ENCODE results near the gene NUDT22.
A peak's percentile ranks its signal among the peaks of the same experiment; 100 is the strongest.

NUDT22 gene

DNA sequence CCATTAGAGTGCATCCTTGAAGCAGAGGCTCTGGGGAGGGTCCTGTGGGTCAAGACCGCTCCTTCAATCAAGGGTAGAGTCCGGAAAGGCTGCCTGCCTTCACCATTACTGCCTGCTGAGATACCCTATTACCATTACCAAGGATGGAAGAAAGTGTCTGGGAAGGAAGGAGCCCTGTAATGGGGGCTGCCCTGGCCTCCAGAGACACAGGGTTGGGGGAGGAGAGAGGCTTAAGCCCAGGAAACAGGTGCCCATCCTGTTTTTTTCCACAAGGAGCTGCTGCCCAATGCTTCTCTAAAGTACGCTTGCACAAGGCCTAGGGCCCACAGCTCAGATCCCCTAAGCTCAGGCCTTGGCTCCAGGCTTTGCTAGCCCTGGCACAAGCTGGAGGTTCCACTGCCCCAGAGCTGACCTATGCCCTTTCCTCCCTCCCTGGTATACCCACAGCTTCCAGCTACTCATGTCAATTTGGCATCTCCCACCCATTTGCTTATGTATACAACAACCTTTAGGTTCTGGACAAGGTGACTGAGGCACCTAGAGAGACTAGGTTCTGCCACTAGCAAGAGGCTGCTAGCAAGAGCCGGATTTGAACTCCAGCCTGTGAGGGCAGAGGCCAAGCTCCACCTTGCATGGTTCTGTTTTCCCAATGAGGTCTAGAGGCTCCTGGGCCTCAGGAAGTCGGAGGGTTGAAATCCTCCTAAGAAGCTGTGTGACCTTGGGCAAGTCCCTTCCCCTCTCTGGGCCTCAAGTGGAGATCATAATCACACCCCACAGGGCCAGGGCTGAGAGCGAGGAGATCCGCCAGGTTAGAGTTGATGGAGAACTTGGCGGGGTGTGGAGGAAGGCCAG, 23.7 kb downstream of the NUDT22 start:
- Histone ChIP-seq H3K4me1 (no peaks in the 10 kb centered on the region; the same call in 1 of the 2 replicates), H3K9me3 (no peaks in the 10 kb centered on the region), H3K27me3 (no peaks in the 10 kb centered on the region), H3K36me3 (no peaks in the 10 kb centered on the region), H3K4me3 (ENCODE audit: low read depth, low read length) (no peak overlapping the region)
- TF ChIP-seq, protein P1, sequence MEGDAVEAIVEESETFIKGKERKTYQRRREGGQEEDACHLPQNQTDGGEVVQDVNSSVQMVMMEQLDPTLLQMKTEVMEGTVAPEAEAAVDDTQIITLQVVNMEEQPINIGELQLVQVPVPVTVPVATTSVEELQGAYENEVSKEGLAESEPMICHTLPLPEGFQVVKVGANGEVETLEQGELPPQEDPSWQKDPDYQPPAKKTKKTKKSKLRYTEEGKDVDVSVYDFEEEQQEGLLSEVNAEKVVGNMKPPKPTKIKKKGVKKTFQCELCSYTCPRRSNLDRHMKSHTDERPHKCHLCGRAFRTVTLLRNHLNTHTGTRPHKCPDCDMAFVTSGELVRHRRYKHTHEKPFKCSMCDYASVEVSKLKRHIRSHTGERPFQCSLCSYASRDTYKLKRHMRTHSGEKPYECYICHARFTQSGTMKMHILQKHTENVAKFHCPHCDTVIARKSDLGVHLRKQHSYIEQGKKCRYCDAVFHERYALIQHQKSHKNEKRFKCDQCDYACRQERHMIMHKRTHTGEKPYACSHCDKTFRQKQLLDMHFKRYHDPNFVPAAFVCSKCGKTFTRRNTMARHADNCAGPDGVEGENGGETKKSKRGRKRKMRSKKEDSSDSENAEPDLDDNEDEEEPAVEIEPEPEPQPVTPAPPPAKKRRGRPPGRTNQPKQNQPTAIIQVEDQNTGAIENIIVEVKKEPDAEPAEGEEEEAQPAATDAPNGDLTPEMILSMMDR (IDR thresholded peaks at IDR 0.05; ENCODE audit: low read depth, low read length) = no peak
- DNase-seq = no peak

DNA sequence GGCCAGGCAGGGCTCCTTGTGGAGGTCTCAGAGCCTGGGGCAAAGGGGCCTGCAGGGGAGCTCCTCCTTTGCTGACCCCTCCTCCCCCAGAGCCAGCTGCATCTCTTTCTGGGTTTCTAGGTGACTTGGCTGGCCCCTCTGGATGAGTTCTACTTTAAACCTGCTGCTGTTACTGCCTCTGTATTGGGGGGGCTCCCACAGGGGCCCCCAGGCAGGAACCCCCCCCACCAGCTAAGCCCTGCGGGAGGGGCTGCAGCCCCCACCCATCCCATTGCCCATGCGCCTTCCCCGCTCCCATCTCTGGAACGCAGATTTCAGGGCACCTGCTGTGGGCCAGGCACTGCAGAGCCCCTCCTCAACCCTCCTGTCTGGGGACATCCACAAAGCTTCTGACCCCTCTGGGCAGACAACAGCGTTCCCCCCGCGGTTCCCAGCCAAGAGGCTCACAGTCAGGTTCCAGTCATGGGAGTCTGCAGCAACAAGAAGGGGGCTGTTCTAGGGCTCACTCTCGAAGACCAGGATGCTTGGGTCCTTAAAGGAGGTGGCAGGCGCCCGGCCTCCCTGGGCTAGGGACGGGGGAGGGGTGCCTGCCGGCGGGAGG, 24.4 kb downstream of the NUDT22 start:
- TF ChIP-seq, protein P1 (IDR thresholded peaks at IDR 0.05; ENCODE audit: low read depth, low read length) = no peak

DNA sequence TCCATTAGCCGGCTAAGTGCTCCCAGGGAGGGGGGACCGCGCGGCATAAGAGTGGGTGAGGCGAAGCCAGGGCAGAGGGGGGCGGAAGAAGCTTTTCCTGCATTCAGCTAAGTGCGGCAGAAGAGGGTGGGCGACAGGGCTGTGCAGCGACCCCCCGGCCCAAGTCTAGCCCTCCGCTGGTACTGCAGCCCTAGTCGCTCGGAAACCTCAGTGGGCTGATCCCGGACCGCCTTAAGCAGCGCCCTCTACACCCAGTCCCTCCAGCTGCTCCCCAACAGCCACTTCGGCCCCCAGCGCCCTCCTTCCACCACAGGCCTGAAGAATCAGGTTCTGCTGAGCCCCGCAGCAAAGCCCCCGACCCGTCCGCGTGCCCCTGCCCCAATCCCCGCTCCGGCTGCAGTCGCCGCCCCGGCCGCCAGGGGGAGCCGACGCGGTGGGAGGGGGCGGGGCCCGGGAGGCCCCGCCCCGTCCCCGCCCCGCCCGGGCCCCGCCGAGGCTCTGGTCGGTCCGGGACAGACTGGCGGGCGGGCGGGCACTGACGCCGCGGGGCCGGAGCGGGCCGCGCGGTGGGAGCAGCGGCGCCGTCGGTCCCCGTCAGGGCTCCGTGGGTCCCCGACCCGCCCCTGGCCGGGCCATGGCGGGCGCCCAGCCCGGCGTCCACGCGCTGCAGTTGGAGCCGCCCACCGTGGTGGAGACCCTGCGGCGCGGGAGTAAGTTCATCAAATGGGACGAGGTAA, 25.1 kb downstream of the NUDT22 start, which contains the start of gene PLCB3:
TSS of gene PLCB3 (plus strand) at position 515 of the 737 bp plus-strand sequence. CDS start at position 635, 120 bp downstream.
- peak; percentile 55 for DNase-seq
- TF ChIP-seq, protein P1 (IDR thresholded peaks at IDR 0.05; ENCODE audit: low read depth, low read length) = peak; percentile 32; the same call in 1 of the 2 replicates
- Histone ChIP-seq H3K36me3 (no peaks in the 10 kb centered on the region), H3K4me3 (ENCODE audit: low read depth, low read length) (peak within 1 kb of the TSS; percentile 70), H3K9me3 (no peaks in the 10 kb centered on the region), H3K27me3 (no peaks in the 10 kb centered on the region), H3K4me1 (no peaks in the 10 kb centered on the region; the same call in 1 of the 2 replicates)

More for the DNA sequence above, 24.4 kb downstream of the NUDT22 start:
- DNase-seq = no peak
- no peaks in the 10 kb centered on the region; the same call in 1 of the 2 replicates for H3K4me1 ChIP-seq
- no peaks in the 10 kb centered on the region for H3K9me3 ChIP-seq
- no peaks in the 10 kb centered on the region for H3K27me3 ChIP-seq
- peak overlapping the region; percentile 49 for H3K4me3 ChIP-seq (ENCODE audit: low read depth, low read length)
- H3K36me3 ChIP-seq = no peaks in the 10 kb centered on the region

DNA sequence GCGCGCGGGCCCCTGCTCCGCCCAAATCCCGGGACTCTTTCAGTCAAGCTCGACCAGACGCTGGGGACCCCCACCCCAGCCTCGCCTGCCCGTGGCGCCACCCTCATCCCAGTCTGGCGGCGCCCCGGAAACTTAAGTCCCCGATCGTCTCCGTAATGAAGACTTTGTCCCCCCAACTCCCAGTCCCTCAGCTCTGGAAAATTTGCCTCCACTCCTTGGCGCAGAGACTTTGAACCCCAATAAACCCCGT, 25.6 kb downstream of the NUDT22 start:
- no peaks in the 10 kb centered on the region for H3K27me3 ChIP-seq
- no peaks in the 10 kb centered on the region for H3K9me3 ChIP-seq
- no peak for DNase-seq
- no peaks in the 10 kb centered on the region for H3K36me3 ChIP-seq
- H3K4me1 ChIP-seq = no peaks in the 10 kb centered on the region; the same call in 1 of the 2 replicates
- H3K4me3 ChIP-seq (ENCODE audit: low read depth, low read length) = peak overlapping the region; percentile 70
- TF ChIP-seq, protein P1 (IDR thresholded peaks at IDR 0.05; ENCODE audit: low read depth, low read length) = no peak

DNA sequence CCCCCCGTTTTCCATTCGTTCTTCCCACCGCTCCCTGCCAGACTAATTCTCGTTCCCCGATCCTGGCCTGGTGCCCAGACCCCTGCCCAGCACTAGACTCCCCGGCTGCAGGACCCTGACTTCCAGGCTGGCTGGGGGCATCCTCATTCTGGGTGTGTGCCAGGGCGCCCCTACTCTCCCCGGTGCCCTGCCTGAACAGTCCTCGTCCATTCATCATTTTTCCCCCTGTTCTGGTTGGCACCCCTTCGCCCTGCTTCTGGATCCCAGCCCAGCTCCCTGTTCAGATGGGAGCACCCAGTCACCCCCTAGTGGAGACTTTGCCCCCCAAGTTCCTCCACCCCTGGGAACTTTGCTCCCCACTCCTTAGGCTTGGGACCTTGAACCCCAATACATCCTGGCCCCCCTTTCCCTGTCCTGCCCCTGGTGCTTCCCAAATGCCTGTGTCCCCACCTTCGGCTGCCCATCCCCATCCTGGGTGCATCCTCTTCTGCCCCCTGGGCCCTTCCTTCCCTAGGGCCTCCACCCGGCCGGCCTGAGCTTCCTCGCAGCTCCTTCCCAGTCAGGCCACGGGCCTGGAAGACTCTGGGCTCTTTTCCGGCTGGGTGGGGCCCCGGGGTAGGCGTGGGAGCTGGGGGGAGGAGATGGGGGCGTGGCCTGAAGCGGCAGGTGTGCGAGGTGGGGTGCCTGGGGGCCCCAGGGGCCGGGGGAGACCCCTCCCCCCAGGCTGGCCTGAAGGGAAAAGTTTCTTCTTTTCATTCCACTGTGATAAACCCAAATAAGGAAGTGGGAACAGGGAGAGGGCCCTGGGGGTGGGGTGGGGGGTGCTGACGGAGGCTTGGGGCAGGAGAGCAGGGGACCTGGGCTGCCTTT, 26.2 kb downstream of the NUDT22 start:
- no peak for DNase-seq
- H3K9me3 ChIP-seq = no peaks in the 10 kb centered on the region

More for the DNA sequence above, 26.2 kb downstream of the NUDT22 start:
- TF ChIP-seq, protein P1 (IDR thresholded peaks at IDR 0.05; ENCODE audit: low read depth, low read length) = peak; percentile 20
- Histone ChIP-seq H3K4me3 (ENCODE audit: low read depth, low read length) (peak overlapping the region; percentile 70), H3K27me3 (no peaks in the 10 kb centered on the region), H3K36me3 (no peaks in the 10 kb centered on the region), H3K4me1 (no peaks in the 10 kb centered on the region; the same call in 1 of the 2 replicates)
